Left lung (tissue), 10 donors: ENCODE data around the gene CD164L2. TPM values are rescaled to one million over a fixed set of nuclear protein-coding genes. Genes with fewer than 3 reads are reported as not detected.

ENCODE experiments used
- ATAC-seq: fragments of 200-7000 bp; cut with Tn5 transposase; one replicate; pipeline ENCODE4 v1.9.1; 2020; ENCODE audit warnings: moderate library complexity
- DNase-seq, 4 donors: peaks; one replicate each; pipeline ENCODE4 v3.0.0-alpha.2; 2013 to 2020
- H3K27ac ChIP-seq, 2 donors: fragments of 200-600 bp; sonication (generic) in 1 of 2; one replicate each; pipeline versions ENCODE4 v1.5.0 to v1.8.0; 2020 to 2021
- H3K27me3 ChIP-seq, 2 donors: fragments of 200-600 bp; sonication (generic) in 1 of 2; one replicate each; pipeline versions ENCODE4 v1.5.0 to v1.8.0; 2020 to 2021
- H3K36me3 ChIP-seq, 2 donors: fragments of 200-600 bp; sonication (generic) in 1 of 2; one replicate each; pipeline versions ENCODE4 v1.5.0 to v1.8.0; 2020 to 2021
- H3K4me1 ChIP-seq, 2 donors: fragments of 200-600 bp; one replicate each; pipeline ENCODE4 v1.8.0; 2021
- H3K4me3 ChIP-seq, 2 donors: fragments of 200-600 bp; sonication (generic) in 1 of 2; one replicate each; pipeline versions ENCODE4 v1.5.0 to v1.8.0; 2020 to 2021; ENCODE audit warnings: mild to moderate bottlenecking in 1 of 2
- H3K9me3 ChIP-seq, 2 donors: fragments of 200-600 bp; sonication (generic) in 1 of 2; one replicate each; pipeline versions ENCODE4 v1.5.0 to v1.8.0; 2020 to 2021
- CTCF ChIP-seq, 2 donors: fragments of 200-600 bp; sonication (generic) in 1 of 2; IDR thresholded peaks; one replicate each; pipeline versions ENCODE4 v1.5.0 to v1.8.0; 2021; ENCODE audit warnings: antibody characterized with exemption in 2 of 2
- intact Hi-C, 2 donors: fragments of 100-400 bp; cut with DNase I; formaldehyde crosslinking; loops; one replicate each; pipeline versions ENCODE4 v1.11.2 to v1.14.2; 2022
- polyA plus RNA-seq, 6 donors: library from polyadenylated mRNA; unstranded; fragments of 120-200 nt; gene quantifications; one replicate each; pipeline ENCODE4 v1.2.1, GENCODE V29; 2013; ENCODE audit not compliant: insufficient read length in 6 of 6
- total RNA-seq, 2 donors: library from RNA; stranded (reverse); fragmentation: NEBNext Ultra II Directional; extraction: Animal tissue kit (Norgen Biotek cat#: 25700); gene quantifications; one replicate each; pipeline ENCODE4 v1.2.1, GENCODE V29; 2021
- donor health status: DM: no; HTN: yes; CAD: no.
- donor health status: DM: no; HTN: no; CAD: no.

CD164L2 gene
- total and polyA plus RNA-seq, 8 donors = 0.33 to 5.9 (median 1.7) TPM

- ATAC-seq (no peak), DNase-seq (no peak)
- H3K4me3 ChIP-seq = no peak overlapping the region
- intact Hi-C loops = loop anchor here in 1 of 2 donors (10.0 kb wide), 1 partner anchor 92 kb away; no protein-coding TSS in a partner anchor
- no peak overlapping the region for H3K27ac ChIP-seq
- H3K9me3 ChIP-seq = no peaks in the 10 kb centered on the region
- H3K27me3 ChIP-seq = peaks cover 0 to 8% of the 10 kb centered on the region in 2 donors
- peaks cover 2 to 41% of the 10 kb centered on the region in 2 donors for H3K4me1 ChIP-seq
- TF ChIP-seq CTCF (IDR thresholded peaks at IDR 0.05) = no peak
- no peaks in the 10 kb centered on the region for H3K36me3 ChIP-seq
Observed at GRCh38 chr1:27397110-27397509, 14.0 kb upstream of the CD164L2 start.

- peak; percentile 61 for ATAC-seq
Observed at GRCh38 chr1:27395441-27396195, 12.5 kb upstream of the CD164L2 start.

GRCh38 chr1:27394925-27395324 lies 11.8 kb upstream of the CD164L2 start:
- no peak overlapping the region for H3K4me3 ChIP-seq
- H3K4me1 ChIP-seq = peaks cover 9 to 43% of the 10 kb centered on the region in 2 donors
- H3K27me3 ChIP-seq = peaks cover 0 to 15% of the 10 kb centered on the region in 2 donors
- DNase-seq (no peak), ATAC-seq (no peak)
- H3K36me3 ChIP-seq = no peaks in the 10 kb centered on the region
- H3K27ac ChIP-seq = no peak overlapping the region
- intact Hi-C loops = loop anchor here (5.0 to 10.0 kb wide), 3 partner anchors 38 to 98 kb away; no protein-coding TSS in a partner anchor
- H3K9me3 ChIP-seq = no peaks in the 10 kb centered on the region
- TF ChIP-seq CTCF (IDR thresholded peaks at IDR 0.05) = no peak

More at GRCh38 chr1:27395441-27396195, 12.5 kb upstream of the CD164L2 start:
- Histone ChIP-seq H3K4me3 (no peak overlapping the region), H3K4me1 (peaks cover 9 to 44% of the 10 kb centered on the region in 2 donors), H3K27me3 (peaks cover 0 to 15% of the 10 kb centered on the region in 2 donors), H3K27ac (no peak overlapping the region), H3K9me3 (no peaks in the 10 kb centered on the region), H3K36me3 (no peaks in the 10 kb centered on the region)
- peak in 3 of 4 donors; percentile 71 to 92 (median 73) for DNase-seq
- TF ChIP-seq CTCF (IDR thresholded peaks at IDR 0.05) = peak; percentile 95 to 97
- intact Hi-C loops = loop anchor here in 1 of 2 donors (10.0 kb wide), 1 partner anchor 91 kb away; no protein-coding TSS in a partner anchor

GRCh38 chr1:27394282-27394658 lies 11.1 kb upstream of the CD164L2 start:
- no peak for TF ChIP-seq CTCF (IDR thresholded peaks at IDR 0.05)
- H3K27me3 ChIP-seq = peaks cover 0 to 15% of the 10 kb centered on the region in 2 donors
- no peaks in the 10 kb centered on the region for H3K9me3 ChIP-seq
- ATAC-seq (no peak), DNase-seq (no peak)
- intact Hi-C loops = loop anchor here (5.0 to 10.0 kb wide), 3 partner anchors 37 to 97 kb away; no protein-coding TSS in a partner anchor
- no peak overlapping the region for H3K27ac ChIP-seq
- peaks cover 9 to 38% of the 10 kb centered on the region in 2 donors for H3K4me1 ChIP-seq
- H3K36me3 ChIP-seq = no peaks in the 10 kb centered on the region
- H3K4me3 ChIP-seq = no peak overlapping the region

GRCh38 chr1:27393641-27394281 lies 10.6 kb upstream of the CD164L2 start:
- DNase-seq (no peak), ATAC-seq (no peak)
- Histone ChIP-seq H3K9me3 (no peaks in the 10 kb centered on the region), H3K27me3 (peaks cover 0 to 15% of the 10 kb centered on the region in 2 donors), H3K4me1 (peaks cover 9 to 33% of the 10 kb centered on the region in 2 donors), H3K4me3 (no peak overlapping the region), H3K27ac (no peak overlapping the region), H3K36me3 (no peaks in the 10 kb centered on the region)
- TF ChIP-seq CTCF (IDR thresholded peaks at IDR 0.05) = no peak
- intact Hi-C loops = loop anchor here (5.0 to 10.0 kb wide), 3 partner anchors 36 to 96 kb away; no protein-coding TSS in a partner anchor
